PC-3 (cell line): ENCODE measurements around the gene PCCA. TPM values are rescaled to one million over a fixed set of nuclear protein-coding genes. Genes with fewer than 3 reads are reported as not detected.

Source experiments
- ATAC-seq: fragments of 200-7000 bp; cut with Tn5 transposase; 2 replicates; pipeline ENCODE4 v1.9.1; 2020; ENCODE audit warnings: mild to moderate bottlenecking, moderate library complexity
- BruUV-seq: library from RNA; stranded (reverse); fragments of 400-500 nt; replicated peaks from 2 replicates; lab custom pipeline; 2021; lab: Mats Ljungman, UMichigan
- CTCF ChIA-PET: fragments of 300-600 bp; sonication (Branson Sonifier 250); formaldehyde crosslinking; loops from one replicate; lab custom pipeline; 2022; ENCODE audit warnings: antibody characterized with exemption; lab: Charles Lee
- POLR2A ChIA-PET: fragments of 300-600 bp; sonication (Branson Sonifier 250); formaldehyde crosslinking; loops from one replicate; lab custom pipeline; 2022; ENCODE audit warnings: antibody characterized with exemption; ENCODE audit not compliant: unreplicated experiment; lab: Charles Lee
- DNase-seq: peaks from one replicate; pipeline ENCODE4 v3.0.0-alpha.2; 2015
- H2AFZ ChIP-seq: fragments of 300-600 bp; sonication (generic); 2 replicates; pipeline ENCODE4 v1.6.0; 2016; ENCODE audit warnings: antibody characterized with exemption, low read length
- H3F3A ChIP-seq: fragments of 300-600 bp; sonication (generic); one replicate; pipeline ENCODE4 v1.6.0; 2017; ENCODE audit warnings: antibody characterized with exemption, low read length, control low read depth, mild to moderate bottlenecking; ENCODE audit not compliant: unreplicated experiment
- H3K27ac ChIP-seq: fragments of 300-600 bp; sonication (generic); 2 replicates; pipeline ENCODE4 v1.5.1; 2016; ENCODE audit warnings: mild to moderate bottlenecking, low read length
- H3K27me3 ChIP-seq: fragments of 300-600 bp; sonication (generic); 2 replicates; pipeline ENCODE4 v1.6.1; 2016; ENCODE audit warnings: low read length, mixed read lengths
- H3K36me3 ChIP-seq: fragments of 300-600 bp; sonication (generic); 2 replicates; pipeline ENCODE4 v1.6.1; 2016; ENCODE audit warnings: low read depth, mixed run types, low read length, mixed read lengths
- H3K4me1 ChIP-seq: fragments of 300-600 bp; sonication (generic); 2 replicates; pipeline ENCODE4 v1.5.1; 2016; ENCODE audit warnings: low read length; ENCODE audit not compliant: insufficient read depth
- H3K4me2 ChIP-seq: fragments of 300-600 bp; sonication (generic); 2 replicates; pipeline ENCODE4 v1.6.0; 2016; ENCODE audit warnings: low read length
- H3K4me3 ChIP-seq: fragments of 300-600 bp; sonication (generic); 2 replicates; pipeline ENCODE4 v1.5.1; 2016; ENCODE audit warnings: mild to moderate bottlenecking, low read length, mixed read lengths
- H3K79me2 ChIP-seq: fragments of 300-600 bp; sonication (generic); 2 replicates; pipeline ENCODE4 v1.6.1; 2017; ENCODE audit warnings: low read length, mixed read lengths
- H3K9ac ChIP-seq: fragments of 300-600 bp; sonication (generic); 2 replicates; pipeline ENCODE4 v1.6.0; 2016; ENCODE audit warnings: mild to moderate bottlenecking, low read length
- H3K9me2 ChIP-seq: fragments of 300-600 bp; sonication (generic); replicated peaks from 2 replicates; pipeline ENCODE4 v1.6.1; 2016; ENCODE audit warnings: mixed run types, low read length, mixed read lengths
- H3K9me3 ChIP-seq: fragments of 300-600 bp; sonication (generic); 2 replicates; pipeline ENCODE4 v1.6.1; 2016; ENCODE audit warnings: low read length, mixed read lengths
- H4K20me1 ChIP-seq: fragments of 300-600 bp; sonication (generic); 2 replicates; pipeline ENCODE4 v1.6.1; 2016; ENCODE audit warnings: low read length, mixed read lengths
- CTCF ChIP-seq: fragments of 300-600 bp; sonication (generic); conservative IDR thresholded peaks from 2 replicates; pipeline ENCODE4 v1.5.1; 2017; ENCODE audit warnings: antibody characterized with exemption, low read depth, mild to moderate bottlenecking, low read length
- EZH2 ChIP-seq: fragments of 300-600 bp; sonication (generic); IDR thresholded peaks from one replicate; pipeline ENCODE4 v1.6.1; 2017; ENCODE audit warnings: antibody characterized with exemption, mild to moderate bottlenecking, low read length; ENCODE audit not compliant: unreplicated experiment
- EZH2phosphoT487 ChIP-seq: fragments of 300-600 bp; sonication (generic); IDR thresholded peaks from 2 replicates; pipeline ENCODE4 v1.6.1; 2018; ENCODE audit warnings: mild to moderate bottlenecking, antibody characterized with exemption, low read length, borderline replicate concordance
- intact Hi-C: fragments of 100-400 bp; cut with micrococcal nuclease; formaldehyde crosslinking; loops from 2 replicates; pipeline ENCODE4 v1.9.0; 2023
- total RNA-seq: library from RNA; depleted of rRNA; stranded (reverse); fragments of >200 nt; gene quantifications from 2 replicates; pipeline ENCODE4 v1.2.3, GENCODE V29; 2014

Gene PCCA
- total RNA-seq, 1 experiment from 2014 or later: 10.5 TPM

DNA sequence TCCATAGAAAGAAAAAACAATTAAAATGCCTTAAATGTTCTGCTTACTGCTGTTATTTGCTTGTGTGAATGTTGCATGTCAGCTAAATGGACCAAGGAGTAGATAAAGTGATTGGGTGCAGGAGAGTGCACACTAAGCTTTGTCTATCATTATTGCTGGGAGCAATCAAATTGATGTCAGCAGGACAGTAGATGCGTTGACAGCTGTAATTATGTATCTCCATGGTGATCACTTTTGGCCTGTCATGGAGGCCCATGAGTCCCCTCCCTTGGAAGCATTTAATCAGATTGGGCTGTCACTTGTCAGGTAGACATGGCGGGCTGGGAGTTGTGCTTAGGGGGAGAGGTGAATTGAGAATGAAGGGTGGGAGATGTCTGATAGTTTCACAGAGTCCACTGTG lies 215.3 kb downstream of the PCCA start:
- H3K79me2 ChIP-seq: no peaks in the 10 kb centered on the region
- no peak for ATAC-seq

GRCh38 chr13:100305398-100305797 lies 216.5 kb downstream of the PCCA start:
- Histone ChIP-seq H2AFZ (no peak overlapping the region), H3K27me3 (no peaks in the 10 kb centered on the region), H3K36me3 (no peaks in the 10 kb centered on the region), H3K4me3 (no peak overlapping the region), H3K4me1 (no peaks in the 10 kb centered on the region), H3K27ac (no peak overlapping the region), H3K9me2 (no peaks in the 10 kb centered on the region), H3K79me2 (no peaks in the 10 kb centered on the region), H4K20me1 (no peaks in the 10 kb centered on the region), H3K4me2 (no peak overlapping the region), H3F3A (no peaks in the 10 kb centered on the region), H3K9me3 (no peaks in the 10 kb centered on the region), H3K9ac (no peak overlapping the region)
- ATAC-seq: no peak
- POLR2A ChIA-PET: no interaction called here
- TF ChIP-seq EZH2 (no peak), CTCF (no peak), EZH2phosphoT487 (no peak)
- intact Hi-C loops: no loop called here
- no TSS peak for BruUV-seq
- CTCF ChIA-PET: no interaction called here
- DNase-seq: no peak

More for the DNA sequence above, 215.3 kb downstream of the PCCA start:
- Histone ChIP-seq H3K9ac (no peak overlapping the region), H3K27me3 (no peaks in the 10 kb centered on the region), H2AFZ (no peak overlapping the region), H3K4me1 (no peaks in the 10 kb centered on the region), H3K4me3 (no peak overlapping the region), H4K20me1 (no peaks in the 10 kb centered on the region), H3K27ac (no peak overlapping the region), H3K9me2 (no peaks in the 10 kb centered on the region), H3K36me3 (no peaks in the 10 kb centered on the region), H3F3A (no peaks in the 10 kb centered on the region), H3K9me3 (no peaks in the 10 kb centered on the region), H3K4me2 (no peak overlapping the region)
- no peak for DNase-seq
- ChIA-PET POLR2A (no interaction called here), CTCF (no interaction called here)
- intact Hi-C loops: no loop called here
- BruUV-seq: no TSS peak
- TF ChIP-seq CTCF (no peak), EZH2 (no peak), EZH2phosphoT487 (no peak)

DNA sequence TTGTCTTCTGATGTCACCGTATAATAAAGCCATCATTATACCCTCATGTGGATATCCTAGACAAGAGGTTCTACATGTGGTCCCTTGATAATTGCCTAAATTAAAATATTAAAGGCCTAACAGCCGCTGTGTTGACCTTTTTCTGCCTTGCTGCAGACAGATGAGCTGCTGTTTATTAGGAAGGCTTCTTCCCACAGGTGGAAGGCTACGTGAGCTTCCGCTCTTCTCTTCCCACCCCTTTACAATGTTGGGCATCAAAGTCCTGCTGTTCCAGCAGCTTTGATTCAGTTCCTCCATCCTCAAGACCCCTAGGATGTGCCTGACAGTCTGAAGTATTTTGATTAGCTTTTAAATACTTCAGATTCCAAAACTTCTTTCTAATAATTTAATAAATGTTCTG lies 217.1 kb downstream of the PCCA start:
- TF ChIP-seq CTCF: no peak
- no peak for TF ChIP-seq EZH2phosphoT487
- TF ChIP-seq EZH2: no peak
- H3K79me2 ChIP-seq: no peaks in the 10 kb centered on the region
- no peak overlapping the region for H3K4me3 ChIP-seq
- no peaks in the 10 kb centered on the region for H4K20me1 ChIP-seq
- no peaks in the 10 kb centered on the region for H3K36me3 ChIP-seq
- H3F3A ChIP-seq: no peaks in the 10 kb centered on the region
- BruUV-seq: no TSS peak
- CTCF ChIA-PET: no interaction called here
- POLR2A ChIA-PET: no interaction called here
- H3K9me2 ChIP-seq: no peaks in the 10 kb centered on the region
- H2AFZ ChIP-seq: no peak overlapping the region
- no peak for DNase-seq
- H3K4me1 ChIP-seq: no peaks in the 10 kb centered on the region
- no peak overlapping the region for H3K4me2 ChIP-seq
- H3K27ac ChIP-seq: no peak overlapping the region
- H3K9ac ChIP-seq: no peak overlapping the region
- intact Hi-C loops: no loop called here
- no peaks in the 10 kb centered on the region for H3K9me3 ChIP-seq
- no peaks in the 10 kb centered on the region for H3K27me3 ChIP-seq
- ATAC-seq: no peak
